Panc1 (cell line): Measurements from ENCODE around the gene ZNF792.
"Not testable (repeated sequence)": the region's sequence is repeated elsewhere in the genome, so short reads cannot be mapped to it uniquely, and the experiment has no call there.

ENCODE experiments used
- POLR2AphosphoS5 ChIP-seq: IDR thresholded peaks from 2 replicates; pipeline ENCODE4 v1.6.1; 2012; ENCODE audit warnings: mild to moderate bottlenecking, low read depth, low read length, moderate library complexity
- SIN3A ChIP-seq: IDR thresholded peaks from 2 replicates; pipeline ENCODE4 v1.6.1; 2012; ENCODE audit warnings: low read depth, mild to moderate bottlenecking, low read length, moderate library complexity, borderline replicate concordance; ENCODE audit not compliant: insufficient read depth
- TF ChIP-seq, protein P1 (sequence below): fragments of 450-650 bp; IDR thresholded peaks from 2 replicates; pipeline ENCODE4 v1.5.1; 2017; ENCODE audit warnings: mild to moderate bottlenecking
- TF ChIP-seq, protein P2 (sequence below), 2 experiments: IDR thresholded peaks; 2 replicates each; pipeline ENCODE4 v1.6.1; 2011 to 2012; ENCODE audit warnings: low read depth in 2 of 2, control low read depth in 1 of 2, low read length in 1 of 2, mild to moderate bottlenecking in 1 of 2, moderate library complexity in 1 of 2; ENCODE audit not compliant: insufficient read depth in 1 of 2

DNA sequence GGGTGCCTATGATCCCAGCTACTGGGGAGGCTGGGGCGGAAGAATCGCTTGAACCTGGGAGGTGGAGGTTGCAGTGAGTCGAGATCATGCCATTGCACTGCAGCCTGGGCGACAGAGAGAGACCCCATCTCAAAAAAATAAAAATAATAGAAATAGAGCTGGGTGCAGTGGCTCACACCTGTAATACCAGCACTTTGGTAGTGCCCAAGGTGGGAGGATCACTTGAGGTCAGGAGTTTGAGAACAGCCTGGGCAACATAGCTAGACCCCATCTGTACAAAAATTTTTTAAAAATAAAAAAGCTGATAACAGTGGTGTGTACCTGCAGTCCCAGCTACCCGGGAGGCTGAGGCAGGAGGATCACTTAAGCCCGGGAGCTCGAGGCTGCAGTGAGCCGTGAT is 43.4 kb upstream of the ZNF792 start:
- TF ChIP-seq, protein P1, sequence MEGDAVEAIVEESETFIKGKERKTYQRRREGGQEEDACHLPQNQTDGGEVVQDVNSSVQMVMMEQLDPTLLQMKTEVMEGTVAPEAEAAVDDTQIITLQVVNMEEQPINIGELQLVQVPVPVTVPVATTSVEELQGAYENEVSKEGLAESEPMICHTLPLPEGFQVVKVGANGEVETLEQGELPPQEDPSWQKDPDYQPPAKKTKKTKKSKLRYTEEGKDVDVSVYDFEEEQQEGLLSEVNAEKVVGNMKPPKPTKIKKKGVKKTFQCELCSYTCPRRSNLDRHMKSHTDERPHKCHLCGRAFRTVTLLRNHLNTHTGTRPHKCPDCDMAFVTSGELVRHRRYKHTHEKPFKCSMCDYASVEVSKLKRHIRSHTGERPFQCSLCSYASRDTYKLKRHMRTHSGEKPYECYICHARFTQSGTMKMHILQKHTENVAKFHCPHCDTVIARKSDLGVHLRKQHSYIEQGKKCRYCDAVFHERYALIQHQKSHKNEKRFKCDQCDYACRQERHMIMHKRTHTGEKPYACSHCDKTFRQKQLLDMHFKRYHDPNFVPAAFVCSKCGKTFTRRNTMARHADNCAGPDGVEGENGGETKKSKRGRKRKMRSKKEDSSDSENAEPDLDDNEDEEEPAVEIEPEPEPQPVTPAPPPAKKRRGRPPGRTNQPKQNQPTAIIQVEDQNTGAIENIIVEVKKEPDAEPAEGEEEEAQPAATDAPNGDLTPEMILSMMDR, result not testable (repeated sequence)
- TF ChIP-seq SIN3A, POLR2AphosphoS5: not testable (repeated sequence)
- TF ChIP-seq, protein P2, sequence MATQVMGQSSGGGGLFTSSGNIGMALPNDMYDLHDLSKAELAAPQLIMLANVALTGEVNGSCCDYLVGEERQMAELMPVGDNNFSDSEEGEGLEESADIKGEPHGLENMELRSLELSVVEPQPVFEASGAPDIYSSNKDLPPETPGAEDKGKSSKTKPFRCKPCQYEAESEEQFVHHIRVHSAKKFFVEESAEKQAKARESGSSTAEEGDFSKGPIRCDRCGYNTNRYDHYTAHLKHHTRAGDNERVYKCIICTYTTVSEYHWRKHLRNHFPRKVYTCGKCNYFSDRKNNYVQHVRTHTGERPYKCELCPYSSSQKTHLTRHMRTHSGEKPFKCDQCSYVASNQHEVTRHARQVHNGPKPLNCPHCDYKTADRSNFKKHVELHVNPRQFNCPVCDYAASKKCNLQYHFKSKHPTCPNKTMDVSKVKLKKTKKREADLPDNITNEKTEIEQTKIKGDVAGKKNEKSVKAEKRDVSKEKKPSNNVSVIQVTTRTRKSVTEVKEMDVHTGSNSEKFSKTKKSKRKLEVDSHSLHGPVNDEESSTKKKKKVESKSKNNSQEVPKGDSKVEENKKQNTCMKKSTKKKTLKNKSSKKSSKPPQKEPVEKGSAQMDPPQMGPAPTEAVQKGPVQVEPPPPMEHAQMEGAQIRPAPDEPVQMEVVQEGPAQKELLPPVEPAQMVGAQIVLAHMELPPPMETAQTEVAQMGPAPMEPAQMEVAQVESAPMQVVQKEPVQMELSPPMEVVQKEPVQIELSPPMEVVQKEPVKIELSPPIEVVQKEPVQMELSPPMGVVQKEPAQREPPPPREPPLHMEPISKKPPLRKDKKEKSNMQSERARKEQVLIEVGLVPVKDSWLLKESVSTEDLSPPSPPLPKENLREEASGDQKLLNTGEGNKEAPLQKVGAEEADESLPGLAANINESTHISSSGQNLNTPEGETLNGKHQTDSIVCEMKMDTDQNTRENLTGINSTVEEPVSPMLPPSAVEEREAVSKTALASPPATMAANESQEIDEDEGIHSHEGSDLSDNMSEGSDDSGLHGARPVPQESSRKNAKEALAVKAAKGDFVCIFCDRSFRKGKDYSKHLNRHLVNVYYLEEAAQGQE (IDR thresholded peaks at IDR 0.05; ENCODE audit: insufficient read depth in 1 of 2, low read depth in 2 of 2, low read length in 1 of 2), result not testable (repeated sequence)
